OCI-LY3 (cell line): ENCODE results near the gene TM9SF4.

Source experiments
- CTCF ChIP-seq: fragments of 200-600, 300-600 bp; sonication (generic); IDR thresholded peaks from 2 replicates; pipeline ENCODE4 v1.5.1; 2014; ENCODE audit warnings: antibody characterized with exemption, low read length, low read depth
- EZH2phosphoT487 ChIP-seq: fragments of 200-600 bp; shearing (Covaris generic); IDR thresholded peaks from 2 replicates; pipeline ENCODE4 v1.6.1; 2018; ENCODE audit warnings: antibody characterized with exemption, mixed run types, low read depth

DNA sequence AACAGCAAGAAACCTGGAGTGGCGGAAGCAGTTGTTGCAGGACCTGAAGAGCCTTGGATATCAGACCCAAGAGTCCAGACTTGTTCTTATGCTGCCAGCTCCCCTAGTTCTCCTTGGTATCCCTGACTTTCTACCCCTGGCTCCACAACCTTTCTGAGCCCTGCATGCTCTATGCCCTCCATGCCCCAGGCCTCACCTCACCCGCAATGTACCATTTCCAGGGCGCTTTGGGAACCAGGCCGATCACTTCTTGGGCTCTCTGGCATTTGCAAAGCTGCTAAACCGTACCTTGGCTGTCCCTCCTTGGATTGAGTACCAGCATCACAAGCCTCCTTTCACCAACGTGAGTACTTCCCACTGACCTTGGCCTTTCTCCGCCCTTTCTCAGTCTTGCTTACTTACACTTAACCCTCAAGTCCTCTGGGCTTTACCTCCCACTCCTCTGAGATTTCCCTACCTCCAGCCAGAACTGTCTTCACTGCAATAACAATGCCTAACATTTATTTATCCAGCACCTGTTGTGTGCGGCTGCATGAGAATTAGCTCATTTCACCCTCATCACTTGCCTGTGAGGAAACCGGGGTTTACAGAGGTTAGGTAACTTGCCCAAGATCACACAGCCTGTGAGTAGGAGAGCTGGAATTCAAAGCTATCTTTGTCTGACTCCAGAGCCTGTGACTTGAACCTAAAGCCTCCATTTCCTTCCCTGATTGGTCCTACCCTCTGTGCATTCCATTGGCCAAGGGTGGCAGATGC lies 100.5 kb downstream of the TM9SF4 start:
- no peak for TF ChIP-seq CTCF
- no peak for TF ChIP-seq EZH2phosphoT487
